Measurements from ENCODE around the gene ABI3BP. TPM values are rescaled to one million over a fixed set of nuclear protein-coding genes. Genes with fewer than 3 reads are reported as not detected.

The ABI3BP gene
- total RNA-seq, 1 experiment from 2014 or later: 0.64 TPM

- DNase-seq (ENCODE audit: low spot score): no peak
These were observed 217.6 kb downstream of the ABI3BP start for GRCh38 chr3:100775669-100776068.

- DNase-seq (ENCODE audit: low spot score): no peak
These were observed 218.0 kb downstream of the ABI3BP start for GRCh38 chr3:100775226-100775625.

GRCh38 chr3:100769693-100770092, 223.5 kb downstream of the ABI3BP start:
- no peak for DNase-seq (ENCODE audit: low spot score)

- DNase-seq (ENCODE audit: low spot score): no peak
These were observed 227.2 kb downstream of the ABI3BP start for GRCh38 chr3:100766069-100766468.

- DNase-seq (ENCODE audit: low spot score): no peak
These were observed 227.7 kb downstream of the ABI3BP start for GRCh38 chr3:100765437-100765975.

GRCh38 chr3:100761951-100762350, 231.3 kb downstream of the ABI3BP start:
- no peak for DNase-seq (ENCODE audit: low spot score)

- DNase-seq (ENCODE audit: low spot score): peak; percentile 10
These were observed 231.8 kb downstream of the ABI3BP start for GRCh38 chr3:100761211-100761942.

- no peak for DNase-seq (ENCODE audit: low spot score)
These were observed 232.8 kb downstream of the ABI3BP start for GRCh38 chr3:100760377-100760776.

- DNase-seq (ENCODE audit: low spot score): no peak
These were observed 233.3 kb downstream of the ABI3BP start for GRCh38 chr3:100759950-100760349.

- DNase-seq (ENCODE audit: low spot score): no peak
These were observed 234.1 kb downstream of the ABI3BP start for GRCh38 chr3:100759159-100759558.

- DNase-seq (ENCODE audit: low spot score): no peak
These were observed 236.8 kb downstream of the ABI3BP start for GRCh38 chr3:100756441-100756840.

GRCh38 chr3:100754563-100755334, 238.5 kb downstream of the ABI3BP start:
- DNase-seq (ENCODE audit: low spot score): no peak

- no peak for DNase-seq (ENCODE audit: low spot score)
These were observed 239.4 kb downstream of the ABI3BP start for GRCh38 chr3:100753846-100754245.

- no peak for DNase-seq (ENCODE audit: low spot score)
These were observed 244.3 kb downstream of the ABI3BP start for GRCh38 chr3:100748967-100749366.

- no peak for DNase-seq (ENCODE audit: low spot score)
These were observed 245.0 kb downstream of the ABI3BP start for GRCh38 chr3:100748220-100748619.

GRCh38 chr3:100746092-100746491, 247.1 kb downstream of the ABI3BP start:
- DNase-seq (ENCODE audit: low spot score): no peak

GRCh38 chr3:100745617-100746016, 247.6 kb downstream of the ABI3BP start:
- no peak for DNase-seq (ENCODE audit: low spot score)

GRCh38 chr3:100744671-100745070, 248.6 kb downstream of the ABI3BP start:
- no peak for DNase-seq (ENCODE audit: low spot score)

GRCh38 chr3:100743535-100743934, 249.7 kb downstream of the ABI3BP start:
- DNase-seq (ENCODE audit: low spot score): no peak

- no peak for DNase-seq (ENCODE audit: low spot score)
These were observed 253.0 kb downstream of the ABI3BP start for GRCh38 chr3:100740207-100740606.

- peak; percentile 5 for DNase-seq (ENCODE audit: low spot score)
These were observed 255.9 kb downstream of the ABI3BP start for GRCh38 chr3:100737334-100737733.

GRCh38 chr3:100732435-100732834, 260.8 kb downstream of the ABI3BP start:
- no peak for DNase-seq (ENCODE audit: low spot score)

GRCh38 chr3:100730524-100730923, 262.7 kb downstream of the ABI3BP start:
- DNase-seq (ENCODE audit: low spot score): no peak

Data from H4 (cell line).